Neural cell (in vitro differentiated cells): Measurements from ENCODE around the gene EFCAB11. TPM values are rescaled to one million over a fixed set of nuclear protein-coding genes. Genes with fewer than 3 reads are reported as not detected.

Source experiments
- H2AFZ ChIP-seq: fragments of 200-600, 300-800 bp; sonication (generic), shearing (Covaris generic); 2 replicates; pipeline ENCODE4 v1.6.0; 2014; ENCODE audit warnings: low read depth, mild to moderate bottlenecking, antibody characterized with exemption, low read length, moderate library complexity
- H3F3A ChIP-seq: fragments of 200-600 bp; shearing (Covaris generic); 2 replicates; pipeline ENCODE4 v1.6.1; 2016; ENCODE audit warnings: mild to moderate bottlenecking, moderate library complexity, mixed read lengths, antibody characterized with exemption, low read length; ENCODE audit not compliant: insufficient read depth, poor library complexity, severe bottlenecking
- H3K27ac ChIP-seq: fragments of 200-600, 300-800 bp; sonication (generic), shearing (Covaris generic); 2 replicates; pipeline ENCODE4 v1.5.1; 2014; ENCODE audit warnings: mild to moderate bottlenecking, low read length, moderate library complexity
- H3K27me3 ChIP-seq: fragments of 300-800, 200-600 bp; sonication (generic), shearing (Covaris generic); 2 replicates; pipeline ENCODE4 v1.6.0; 2014; ENCODE audit warnings: mild to moderate bottlenecking, low read depth, low read length, moderate library complexity; ENCODE audit not compliant: insufficient read depth
- H3K36me3 ChIP-seq: fragments of 300-800, 200-600 bp; sonication (generic), shearing (Covaris generic); 2 replicates; pipeline ENCODE4 v1.5.1; 2014; ENCODE audit warnings: mild to moderate bottlenecking, antibody characterized with exemption, low read length, moderate library complexity; ENCODE audit not compliant: insufficient read depth
- H3K4me2 ChIP-seq: fragments of 300-800, 200-600 bp; sonication (generic), shearing (Covaris generic); 2 replicates; pipeline ENCODE4 v1.6.0; 2014; ENCODE audit warnings: mild to moderate bottlenecking, low read length
- H3K4me3 ChIP-seq: fragments of 300-800, 200-600 bp; sonication (generic), shearing (Covaris generic); 2 replicates; pipeline ENCODE4 v1.5.1; 2014; ENCODE audit warnings: mild to moderate bottlenecking, low read length, moderate library complexity
- H3K79me2 ChIP-seq: fragments of 200-600 bp; shearing (Covaris generic); replicated peaks from 2 replicates; pipeline ENCODE4 v1.6.0; 2014; ENCODE audit warnings: mild to moderate bottlenecking, low read length, moderate library complexity; ENCODE audit not compliant: insufficient read depth
- H3K9ac ChIP-seq: fragments of 300-800, 200-600 bp; sonication (generic), shearing (Covaris generic); 2 replicates; pipeline ENCODE4 v1.6.1; 2016; ENCODE audit warnings: mild to moderate bottlenecking, low read length, mixed read lengths
- H3K9me2 ChIP-seq: fragments of 200-600 bp; shearing (Covaris generic); 2 replicates; pipeline ENCODE4 v1.6.1; 2016; ENCODE audit warnings: mild to moderate bottlenecking, low read length, mixed read lengths; ENCODE audit not compliant: insufficient read depth
- H3K9me3 ChIP-seq: fragments of 200-600, 300-800 bp; sonication (generic), shearing (Covaris generic); 2 replicates; pipeline ENCODE4 v1.6.1; 2016; ENCODE audit warnings: mild to moderate bottlenecking, mixed run types, low read length, moderate library complexity, mixed read lengths
- H4K20me1 ChIP-seq: fragments of 200-600 bp; shearing (Covaris generic); 2 replicates; pipeline ENCODE4 v1.6.1; 2016; ENCODE audit warnings: mild to moderate bottlenecking, mixed run types; ENCODE audit not compliant: insufficient read depth
- EP300 ChIP-seq: fragments of 450-650 bp; conservative IDR thresholded peaks from 2 replicates; pipeline ENCODE4 v1.6.1; 2014; ENCODE audit warnings: antibody characterized with exemption, mild to moderate bottlenecking, moderate library complexity; ENCODE audit not compliant: poor library complexity, severe bottlenecking
- EZH2 ChIP-seq: fragments of 200-600, 300-800 bp; shearing (Covaris generic), sonication (generic); IDR thresholded peaks from 2 replicates; pipeline ENCODE4 v1.6.1; 2014; ENCODE audit warnings: antibody characterized with exemption, low read length, borderline replicate concordance, mild to moderate bottlenecking; ENCODE audit not compliant: insufficient read depth, poor library complexity, severe bottlenecking
- MXI1 ChIP-seq: fragments of 450-650 bp; conservative IDR thresholded peaks from 2 replicates; pipeline ENCODE4 v1.6.1; 2014; ENCODE audit warnings: antibody characterized with exemption, mild to moderate bottlenecking; ENCODE audit not compliant: poor library complexity, severe bottlenecking
- POLR2AphosphoS5 ChIP-seq: IDR thresholded peaks from 2 replicates; pipeline ENCODE4 v1.6.1; 2012
- RAD21 ChIP-seq: fragments of 450-650 bp; conservative IDR thresholded peaks from 2 replicates; pipeline ENCODE4 v1.6.1; 2014; ENCODE audit warnings: antibody characterized with exemption, mild to moderate bottlenecking, moderate library complexity
- REST ChIP-seq: IDR thresholded peaks from 2 replicates; pipeline ENCODE4 v1.6.1; 2012; ENCODE audit warnings: borderline replicate concordance
- SMC3 ChIP-seq: fragments of 450-650 bp; conservative IDR thresholded peaks from 2 replicates; pipeline ENCODE4 v1.6.1; 2014; ENCODE audit warnings: antibody characterized with exemption, mild to moderate bottlenecking, moderate library complexity; ENCODE audit not compliant: poor library complexity
- TAF1 ChIP-seq: IDR thresholded peaks from 2 replicates; pipeline ENCODE4 v1.6.1; 2012; ENCODE audit warnings: low read depth
- polyA plus RNA-seq: library from polyadenylated mRNA; depleted of rRNA; stranded (reverse); fragments of >200 nt; gene quantifications from 2 replicates; pipeline ENCODE4 v1.2.3, GENCODE V29; 2014
- TF ChIP-seq, protein P1 (sequence below): fragments of 450-650 bp; IDR thresholded peaks from 2 replicates; pipeline ENCODE4 v1.5.1; 2014; ENCODE audit warnings: antibody characterized with exemption, mild to moderate bottlenecking, moderate library complexity; ENCODE audit not compliant: poor library complexity, severe bottlenecking

The EFCAB11 gene
- polyA plus RNA-seq, 1 donor from 2014 or later: 7.9 TPM

DNA sequence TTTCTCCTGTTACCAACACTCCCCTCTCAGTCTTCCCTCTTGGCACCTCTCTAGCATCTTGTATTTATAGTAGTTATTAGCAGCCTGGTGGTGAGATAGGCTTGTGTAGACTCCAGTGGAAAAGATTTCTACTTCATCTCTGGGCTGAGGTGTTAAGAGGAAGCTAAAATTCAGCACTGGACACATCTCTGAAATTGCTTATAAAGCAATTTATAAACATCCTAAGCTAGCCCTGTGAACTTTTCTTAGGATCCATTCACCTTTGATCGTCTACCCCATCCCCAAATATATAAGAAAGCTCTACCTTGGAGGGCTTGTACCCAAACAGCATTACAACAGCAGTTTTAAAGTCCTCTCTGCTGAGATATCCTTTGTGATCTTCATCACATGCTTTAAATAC, 928 bp downstream of the EFCAB11 start:
- peaks cover 7% of the 10 kb centered on the region for H3K79me2 ChIP-seq
- no peak overlapping the region for H2AFZ ChIP-seq
- H3K27ac ChIP-seq: no peak overlapping the region
- no peaks in the 10 kb centered on the region for H3K9me2 ChIP-seq
- H3F3A ChIP-seq: peaks cover 3% of the 10 kb centered on the region
- no peaks in the 10 kb centered on the region for H3K27me3 ChIP-seq
- no peak for TF ChIP-seq SMC3
- no peak for TF ChIP-seq EP300
- TF ChIP-seq POLR2AphosphoS5: no peak
- no peak for TF ChIP-seq MXI1
- TF ChIP-seq, protein P1, sequence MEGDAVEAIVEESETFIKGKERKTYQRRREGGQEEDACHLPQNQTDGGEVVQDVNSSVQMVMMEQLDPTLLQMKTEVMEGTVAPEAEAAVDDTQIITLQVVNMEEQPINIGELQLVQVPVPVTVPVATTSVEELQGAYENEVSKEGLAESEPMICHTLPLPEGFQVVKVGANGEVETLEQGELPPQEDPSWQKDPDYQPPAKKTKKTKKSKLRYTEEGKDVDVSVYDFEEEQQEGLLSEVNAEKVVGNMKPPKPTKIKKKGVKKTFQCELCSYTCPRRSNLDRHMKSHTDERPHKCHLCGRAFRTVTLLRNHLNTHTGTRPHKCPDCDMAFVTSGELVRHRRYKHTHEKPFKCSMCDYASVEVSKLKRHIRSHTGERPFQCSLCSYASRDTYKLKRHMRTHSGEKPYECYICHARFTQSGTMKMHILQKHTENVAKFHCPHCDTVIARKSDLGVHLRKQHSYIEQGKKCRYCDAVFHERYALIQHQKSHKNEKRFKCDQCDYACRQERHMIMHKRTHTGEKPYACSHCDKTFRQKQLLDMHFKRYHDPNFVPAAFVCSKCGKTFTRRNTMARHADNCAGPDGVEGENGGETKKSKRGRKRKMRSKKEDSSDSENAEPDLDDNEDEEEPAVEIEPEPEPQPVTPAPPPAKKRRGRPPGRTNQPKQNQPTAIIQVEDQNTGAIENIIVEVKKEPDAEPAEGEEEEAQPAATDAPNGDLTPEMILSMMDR: no peak
- TF ChIP-seq REST: no peak
- TF ChIP-seq RAD21: no peak
- no peak for TF ChIP-seq TAF1
- TF ChIP-seq EZH2: no peak
- no peaks in the 10 kb centered on the region for H4K20me1 ChIP-seq
- H3K4me3 ChIP-seq: peak overlapping the region; percentile 89
- H3K9me3 ChIP-seq: no peaks in the 10 kb centered on the region
- no peak overlapping the region for H3K9ac ChIP-seq
- peak overlapping the region; percentile 56 for H3K4me2 ChIP-seq
- H3K36me3 ChIP-seq: no peaks in the 10 kb centered on the region

DNA sequence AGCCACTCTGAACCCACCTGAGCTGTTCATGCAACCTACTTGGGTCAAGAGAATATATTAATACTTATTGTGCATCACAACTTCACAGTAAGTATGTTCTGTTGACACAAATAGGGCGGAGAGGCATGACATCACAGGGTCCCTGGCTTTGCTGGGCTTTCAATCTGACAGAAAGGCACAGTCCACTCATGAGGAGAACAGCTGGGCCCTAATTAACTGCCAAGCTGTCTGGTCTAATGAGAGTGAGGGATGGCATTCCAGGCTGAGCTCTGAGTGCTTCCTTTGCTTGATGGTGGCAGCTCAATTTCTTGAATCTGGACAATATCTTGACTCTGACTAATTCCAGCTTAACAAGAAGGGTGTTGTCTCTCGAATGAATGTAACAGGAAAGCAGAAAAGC, 2.0 kb downstream of the EFCAB11 start:
- H3K4me3 ChIP-seq: no peak overlapping the region
- no peaks in the 10 kb centered on the region for H4K20me1 ChIP-seq
- TF ChIP-seq EZH2: no peak
- H3K4me2 ChIP-seq: no peak overlapping the region
- no peaks in the 10 kb centered on the region for H3K9me2 ChIP-seq
- H3K27ac ChIP-seq: no peak overlapping the region
- peaks cover 3% of the 10 kb centered on the region for H3F3A ChIP-seq
- no peaks in the 10 kb centered on the region for H3K9me3 ChIP-seq
- H3K36me3 ChIP-seq: no peaks in the 10 kb centered on the region
- no peak overlapping the region for H2AFZ ChIP-seq
- peaks cover 7% of the 10 kb centered on the region for H3K79me2 ChIP-seq
- no peaks in the 10 kb centered on the region for H3K27me3 ChIP-seq
- H3K9ac ChIP-seq: no peak overlapping the region

GRCh38 chr14:89947344-89947743, 7.2 kb downstream of the EFCAB11 start:
- TF ChIP-seq POLR2AphosphoS5 (no peak), EZH2 (no peak), TAF1 (no peak), EP300 (no peak), SMC3 (no peak), REST (no peak), RAD21 (no peak)
- TF ChIP-seq, protein P1: no peak
- H3F3A ChIP-seq: no peaks in the 10 kb centered on the region
- H3K27ac ChIP-seq: no peak overlapping the region
- H3K79me2 ChIP-seq: no peaks in the 10 kb centered on the region
- H3K36me3 ChIP-seq: no peaks in the 10 kb centered on the region
- H4K20me1 ChIP-seq: no peaks in the 10 kb centered on the region
- no peaks in the 10 kb centered on the region for H3K27me3 ChIP-seq
- H3K9me3 ChIP-seq: no peaks in the 10 kb centered on the region
- no peak overlapping the region for H3K4me3 ChIP-seq
- no peak overlapping the region for H3K4me2 ChIP-seq
- no peaks in the 10 kb centered on the region for H3K9me2 ChIP-seq
- no peak overlapping the region for H3K9ac ChIP-seq
- no peak overlapping the region for H2AFZ ChIP-seq
